Activated CD8-positive, alpha-beta T cell treated with anti-CD3 and anti-CD28 coated beads for 36 hours (primary cell): ENCODE results near the gene REELD1. TPM values are rescaled to one million over a fixed set of nuclear protein-coding genes. Genes with fewer than 3 reads are reported as not detected.

ENCODE experiments used
- ATAC-seq: fragments of 200-7000 bp; cut with Tn5 transposase; one replicate; pipeline ENCODE4 v1.10.0; 2021; ENCODE audit warnings: mild to moderate bottlenecking, moderate library complexity
- CTCF ChIA-PET: fragments of 350-600 bp; sonication (Branson Sonifier 250); formaldehyde crosslinking; loops from one replicate; lab custom pipeline; 2021; ENCODE audit warnings: antibody characterized with exemption; lab: Charles Lee
- POLR2A ChIA-PET: fragments of 350-600 bp; sonication (Branson Sonifier 250); formaldehyde crosslinking; loops from one replicate; lab custom pipeline; 2021; ENCODE audit warnings: antibody characterized with exemption; lab: Charles Lee
- DNase-seq: peaks from one replicate; pipeline ENCODE4 v3.0.0-alpha.2; 2020
- H3K27ac Mint-ChIP-seq: one replicate; pipeline ENCODE4 v1.8.0; 2021; ENCODE audit warnings: mild to moderate bottlenecking, mixed read lengths
- H3K27me3 Mint-ChIP-seq: one replicate; pipeline ENCODE4 v1.8.0; 2021; ENCODE audit warnings: mixed read lengths
- H3K36me3 Mint-ChIP-seq: one replicate; pipeline ENCODE4 v1.8.0; 2021; ENCODE audit warnings: low read depth, mixed read lengths
- H3K4me1 Mint-ChIP-seq: one replicate; pipeline ENCODE4 v1.8.0; 2021; ENCODE audit warnings: low read depth, mixed read lengths
- H3K4me3 Mint-ChIP-seq: one replicate; pipeline ENCODE4 v1.8.0; 2021; ENCODE audit warnings: mild to moderate bottlenecking, moderate library complexity, mixed read lengths
- H3K9me3 Mint-ChIP-seq: one replicate; pipeline ENCODE4 v1.8.0; 2021; ENCODE audit warnings: mixed read lengths
- CTCF ChIP-seq: fragments of 200-600 bp; IDR thresholded peaks from one replicate; pipeline ENCODE4 v1.8.0; 2022; ENCODE audit warnings: antibody characterized with exemption, mild to moderate bottlenecking
- intact Hi-C: fragments of 100-400 bp; cut with micrococcal nuclease; formaldehyde crosslinking; loops from one replicate; pipeline ENCODE4 v1.10.0; 2022
- total RNA-seq, 2 experiments: library from RNA; stranded (reverse); gene quantifications; one replicate each; pipeline ENCODE4 v1.2.3, GENCODE V29; 2021

The REELD1 gene
- total RNA-seq, 2 experiments from 2014 or later, result 0.11 to 0.34 TPM

GRCh38 chr4:146263793-146264192, 49.5 kb downstream of the REELD1 start:
- no peak for TF ChIP-seq CTCF
- no peaks in the 10 kb centered on the region for H3K4me1 Mint-ChIP-seq
- H3K9me3 Mint-ChIP-seq, result no peaks in the 10 kb centered on the region
- no peak overlapping the region for H3K27ac Mint-ChIP-seq
- no peak overlapping the region for H3K4me3 Mint-ChIP-seq
- intact Hi-C loops, result no loop called here
- DNase-seq, result no peak
- peaks cover 2% of the 10 kb centered on the region for H3K36me3 Mint-ChIP-seq
- no peak for ATAC-seq
- ChIA-PET CTCF (no interaction called here), POLR2A (no interaction called here)
- no peaks in the 10 kb centered on the region for H3K27me3 Mint-ChIP-seq

GRCh38 chr4:146265950-146266490, 51.7 kb downstream of the REELD1 start:
- POLR2A ChIA-PET, result no interaction called here
- CTCF ChIA-PET, result no interaction called here
- no peak for TF ChIP-seq CTCF
- Mint-ChIP-seq H3K9me3 (no peaks in the 10 kb centered on the region), H3K27me3 (no peaks in the 10 kb centered on the region), H3K36me3 (peaks cover 5% of the 10 kb centered on the region), H3K4me1 (no peaks in the 10 kb centered on the region), H3K4me3 (no peak overlapping the region), H3K27ac (no peak overlapping the region)
- no peak for DNase-seq
- ATAC-seq, result no peak
- intact Hi-C loops, result no loop called here

GRCh38 chr4:146267826-146268225, 53.5 kb downstream of the REELD1 start:
- ATAC-seq, result no peak
- Mint-ChIP-seq H3K4me3 (no peak overlapping the region), H3K27me3 (no peaks in the 10 kb centered on the region), H3K9me3 (no peaks in the 10 kb centered on the region), H3K36me3 (peaks cover 5% of the 10 kb centered on the region), H3K27ac (no peak overlapping the region), H3K4me1 (no peaks in the 10 kb centered on the region)
- no peak for DNase-seq
- ChIA-PET CTCF (no interaction called here), POLR2A (no interaction called here)
- intact Hi-C loops, result no loop called here
- TF ChIP-seq CTCF, result no peak

GRCh38 chr4:146269228-146269653, 54.9 kb downstream of the REELD1 start:
- Mint-ChIP-seq H3K9me3 (no peaks in the 10 kb centered on the region), H3K36me3 (peaks cover 5% of the 10 kb centered on the region), H3K27ac (no peak overlapping the region), H3K4me1 (peaks cover 4% of the 10 kb centered on the region), H3K27me3 (no peaks in the 10 kb centered on the region), H3K4me3 (no peak overlapping the region)
- intact Hi-C loops, result no loop called here
- TF ChIP-seq CTCF, result no peak
- DNase-seq, result no peak
- ChIA-PET CTCF (no interaction called here), POLR2A (interaction anchor here (0.6 kb wide), 1 partner anchor 127 kb away, joined by 3 read pairs; no protein-coding TSS in a partner anchor)
- no peak for ATAC-seq

- no peak overlapping the region for H3K27ac Mint-ChIP-seq
- intact Hi-C loops, result no loop called here
- H3K4me1 Mint-ChIP-seq, result peaks cover 4% of the 10 kb centered on the region
- no peak for TF ChIP-seq CTCF
- peaks cover 5% of the 10 kb centered on the region for H3K36me3 Mint-ChIP-seq
- ATAC-seq (no peak), DNase-seq (no peak)
- ChIA-PET POLR2A (no interaction called here), CTCF (no interaction called here)
- H3K4me3 Mint-ChIP-seq, result no peak overlapping the region
- no peaks in the 10 kb centered on the region for H3K27me3 Mint-ChIP-seq
- no peaks in the 10 kb centered on the region for H3K9me3 Mint-ChIP-seq
Measured at GRCh38 chr4:146271466-146271865, 57.1 kb downstream of the REELD1 start.
